HG03354 (cell line): ENCODE measurements around the gene LOX.
"Not testable (repeated sequence)": the region's sequence is repeated elsewhere in the genome, so short reads cannot be mapped to it uniquely, and the experiment has no call there.

Experiments used
- ATAC-seq: cut with Tn5 transposase; IDR thresholded peaks from one replicate; pipeline ENCODE4 v1.9.1; 2021; ENCODE audit warnings: mild to moderate bottlenecking; ENCODE audit not compliant: unreplicated experiment, poor library complexity, severe bottlenecking

LOX gene

GRCh38 chr5:122101636-122102285 is 23.7 kb upstream of the LOX start:
- ATAC-seq, result peak; percentile 78

DNA sequence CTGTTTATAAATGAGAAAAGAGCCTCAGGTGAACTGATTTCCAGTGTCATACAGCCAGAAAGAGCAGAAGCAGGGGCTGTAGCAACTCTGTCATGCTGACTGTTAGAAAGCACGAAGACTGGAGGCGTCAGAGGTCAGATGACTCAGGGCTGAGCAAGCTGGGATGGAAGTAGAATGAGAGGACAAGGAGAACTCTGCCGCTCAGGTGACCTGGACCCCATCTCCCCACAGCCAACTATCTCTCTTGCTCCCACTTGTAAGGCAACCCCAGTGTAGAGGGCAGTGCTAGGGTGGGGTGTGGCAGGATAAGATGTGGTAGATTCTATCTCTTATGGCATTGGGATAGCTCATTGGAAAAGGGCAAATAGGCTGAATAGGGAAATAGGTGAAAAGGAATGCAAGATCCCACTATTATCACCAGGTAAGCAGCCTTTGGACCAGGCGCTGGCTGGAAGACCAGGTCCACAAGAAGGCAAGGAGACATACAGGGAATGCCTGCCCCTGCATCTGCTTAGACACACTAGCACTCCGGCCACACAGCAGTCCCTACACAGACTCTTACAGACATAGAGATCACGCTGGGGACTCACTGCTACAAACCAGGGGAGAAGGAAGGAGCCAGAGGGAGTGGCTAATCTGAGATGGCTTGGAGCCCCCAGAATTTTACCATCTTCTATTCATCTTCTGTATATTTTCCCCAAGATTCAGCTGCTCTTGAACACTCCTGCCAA is 21.2 kb upstream of the LOX start:
- no peak for ATAC-seq

DNA sequence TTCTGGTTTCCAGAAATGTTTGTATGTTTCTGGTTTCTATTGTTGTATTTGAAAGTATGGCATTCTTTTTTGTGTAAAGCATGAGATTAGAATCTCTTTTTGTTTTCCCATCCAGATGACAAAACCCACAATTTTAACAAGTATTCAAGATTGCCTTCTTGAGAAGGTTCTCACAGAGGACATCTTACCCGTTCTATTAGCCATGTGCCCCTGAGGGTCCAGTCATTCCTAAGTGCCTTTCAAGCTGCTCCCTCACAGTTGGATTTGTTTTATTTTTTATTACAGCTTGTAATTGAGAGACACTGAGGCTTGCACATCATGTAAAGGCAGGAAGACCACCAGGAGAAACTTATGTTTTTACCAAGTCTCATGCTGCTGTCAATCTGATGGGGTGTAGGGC is 19.3 kb upstream of the LOX start:
- no peak for ATAC-seq

DNA sequence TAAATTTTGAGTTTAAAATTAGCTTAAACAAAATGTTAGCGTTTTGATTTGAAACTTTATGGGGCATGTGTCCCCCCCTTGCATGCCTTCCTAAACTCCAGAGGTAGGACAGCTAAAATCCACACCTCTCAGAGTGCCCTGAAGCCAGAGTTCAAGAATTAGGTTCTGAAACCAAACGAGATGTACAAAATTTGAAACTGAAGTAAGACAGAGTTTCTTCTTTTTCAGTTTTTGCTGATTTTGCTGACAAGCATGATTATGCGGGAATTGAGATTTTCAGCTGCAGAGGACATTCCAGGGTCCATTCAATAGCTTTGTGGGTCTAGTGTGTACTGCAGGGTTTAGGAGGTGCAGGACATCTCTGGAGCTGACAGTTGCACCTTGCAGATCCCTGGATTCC is 17.1 kb upstream of the LOX start:
- no peak for ATAC-seq

DNA sequence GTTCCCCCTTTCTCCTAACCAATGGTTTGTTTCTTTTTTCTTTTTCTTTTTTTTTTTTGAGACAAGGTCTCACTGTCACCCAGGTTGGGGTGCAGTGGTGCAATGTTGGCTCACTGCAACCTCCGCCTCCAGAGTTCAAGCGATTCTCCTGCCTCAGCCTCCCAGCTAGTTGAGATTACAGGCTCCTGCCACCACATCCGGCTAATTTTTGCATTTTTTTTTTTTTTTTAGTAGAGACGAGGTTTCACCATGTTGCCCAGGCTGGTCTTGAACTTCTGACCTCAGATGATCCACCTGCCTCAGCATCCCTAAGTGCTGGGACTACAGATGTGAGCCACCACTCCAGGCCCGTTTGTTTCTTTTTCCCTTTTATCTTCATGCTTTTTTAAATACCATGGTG is 16.2 kb upstream of the LOX start:
- ATAC-seq, result not testable (repeated sequence)

- ATAC-seq, result no peak
Measured at GRCh38 chr5:122093415-122094180, 15.5 kb upstream of the LOX start.

GRCh38 chr5:122091936-122092600 is 14.0 kb upstream of the LOX start:
- ATAC-seq, result no peak

- ATAC-seq, result no peak
Measured at GRCh38 chr5:122089096-122090013, 11.3 kb upstream of the LOX start.

- no peak for ATAC-seq
Measured at GRCh38 chr5:122085041-122085440, 7.0 kb upstream of the LOX start.

- no peak for ATAC-seq
Measured at GRCh38 chr5:122083535-122083934, 5.5 kb upstream of the LOX start.

- ATAC-seq, result no peak
Measured at GRCh38 chr5:122081541-122081940, 3.5 kb upstream of the LOX start.

DNA sequence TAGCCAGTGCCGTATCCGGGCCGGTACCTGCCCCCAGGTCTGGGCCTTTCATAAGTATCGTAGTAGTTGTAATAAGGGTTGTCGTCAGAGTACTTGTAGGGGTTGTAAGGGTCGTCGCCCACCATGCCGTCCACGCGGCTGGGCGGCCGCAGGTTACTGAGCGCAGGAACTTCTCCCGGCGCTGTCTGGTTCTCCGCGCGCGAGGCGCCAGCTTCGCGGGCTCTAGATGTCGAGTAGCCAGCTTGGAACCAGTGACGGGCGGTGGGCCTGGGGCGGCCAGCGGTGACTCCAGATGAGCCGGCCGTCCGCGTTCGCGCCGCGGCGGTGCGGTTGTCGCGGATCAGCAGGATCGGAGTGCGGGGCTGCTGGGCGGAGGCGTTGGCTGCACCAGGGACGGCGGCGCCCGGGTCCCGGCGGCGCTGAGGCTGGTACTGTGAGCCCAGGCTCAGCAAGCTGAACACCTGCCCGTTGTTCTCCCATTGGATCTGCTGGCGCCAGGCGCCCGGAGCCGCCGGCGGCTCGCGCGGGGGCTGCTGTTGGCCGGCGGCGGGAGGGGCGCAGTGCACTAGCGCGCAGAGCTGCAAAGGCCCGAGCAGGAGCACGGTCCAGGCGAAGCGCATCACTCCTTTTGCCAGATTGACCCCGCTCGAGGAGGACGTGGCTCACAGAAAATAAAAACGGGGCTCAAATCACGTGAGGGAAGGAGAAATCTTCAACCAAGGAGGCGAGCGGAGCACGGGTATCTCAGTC is 518 bp downstream of the LOX start:
- peak; percentile 35 for ATAC-seq

GRCh38 chr5:122076669-122077365 is 1.2 kb downstream of the LOX start:
- ATAC-seq, result peak; percentile 44

DNA sequence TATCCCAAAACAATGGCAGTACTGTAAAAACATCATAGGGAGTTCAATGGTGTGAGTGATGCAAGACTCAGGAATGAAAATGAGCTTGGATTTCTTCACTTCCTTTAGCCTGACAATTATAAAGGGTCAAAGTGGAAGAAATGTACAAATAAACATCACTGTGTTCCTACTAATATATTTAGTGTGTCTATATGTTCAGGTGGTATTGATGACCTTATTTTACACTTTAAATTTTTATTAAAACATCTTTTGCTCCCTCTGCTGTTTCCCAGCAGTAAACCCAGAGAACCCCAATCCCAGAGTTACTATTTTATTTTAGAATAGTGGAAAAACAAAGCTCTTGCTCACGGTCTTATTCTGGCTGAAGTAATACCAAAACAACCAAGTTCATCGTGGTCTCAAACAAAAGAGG is 2.0 kb downstream of the LOX start:
- ATAC-seq, result no peak

- peak; percentile 40 for ATAC-seq
Measured at GRCh38 chr5:122073864-122074263, 4.2 kb downstream of the LOX start.

DNA sequence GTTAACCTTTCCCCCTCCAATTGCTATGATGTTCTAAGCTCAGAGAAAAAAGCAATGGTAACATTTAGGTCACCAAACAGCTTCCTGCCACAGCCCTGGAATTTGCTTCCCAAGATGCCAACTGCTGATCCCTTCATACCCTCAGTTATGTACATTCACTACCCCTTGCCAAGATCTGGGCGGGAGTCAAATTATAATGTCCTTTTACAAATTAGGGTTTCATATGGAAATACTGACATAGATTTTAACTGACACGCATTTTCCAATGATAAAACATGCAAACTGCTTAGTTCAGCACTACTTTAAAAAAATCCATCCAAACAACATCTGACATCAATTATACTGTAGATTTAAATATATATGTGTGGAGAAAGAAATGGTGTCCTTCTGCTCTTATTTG is 5.0 kb downstream of the LOX start:
- ATAC-seq, result no peak

- no peak for ATAC-seq
Measured at GRCh38 chr5:122067390-122067789, 10.7 kb downstream of the LOX start.

DNA sequence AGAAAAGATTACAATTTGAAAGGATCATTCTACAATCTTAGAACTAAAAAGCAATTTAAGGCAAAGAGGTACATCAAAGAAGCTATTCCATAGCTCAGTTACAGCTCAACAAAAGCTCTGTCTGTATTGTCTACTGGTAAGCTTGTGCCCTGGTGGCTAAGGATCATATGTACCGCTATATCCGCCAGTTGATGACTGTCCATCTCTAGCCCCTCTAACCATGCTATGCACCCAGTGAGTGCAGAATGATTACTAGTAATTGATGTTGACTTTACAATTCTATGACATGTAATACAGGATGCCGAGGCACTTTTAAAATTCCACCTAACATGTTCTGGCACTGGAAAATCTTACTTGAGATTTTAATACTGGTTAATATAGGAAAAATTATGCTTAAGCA is 13.1 kb downstream of the LOX start:
- ATAC-seq, result no peak
